Activated CD4-positive, alpha-beta T cell treated with anti-CD3 and anti-CD28 coated beads, Interleukin-10, Interleukin-2, amounts not matched to agents 100 ng/mL and 50 ng/mL, durations not matched to agents 16 hours and 8 hours (primary cell): ENCODE data around the gene TBRG1.

Source experiments
- DNase-seq: peaks from one replicate; pipeline ENCODE4 v3.0.0-alpha.2; 2020

Gene TBRG1

DNA sequence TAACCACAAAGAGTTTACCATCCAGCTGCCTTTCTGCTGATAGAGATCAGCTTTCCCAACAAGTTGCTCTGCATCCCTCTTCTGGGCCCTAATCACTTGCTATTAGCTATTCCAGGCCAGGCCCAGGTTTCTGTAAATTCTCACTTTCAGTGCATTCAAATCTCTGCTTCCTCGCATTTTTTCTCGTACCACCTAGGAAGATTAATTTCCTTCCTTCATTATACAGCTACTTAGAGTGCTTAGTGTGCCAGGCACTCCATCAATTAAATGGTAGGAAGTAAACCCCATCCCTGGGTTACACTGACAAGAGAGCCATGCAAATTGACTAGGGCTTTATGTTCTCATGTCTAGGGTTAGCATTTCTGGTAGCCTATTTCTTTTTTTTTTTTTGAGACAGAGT is 41.2 kb downstream of the TBRG1 start:
- no peak for DNase-seq

DNA sequence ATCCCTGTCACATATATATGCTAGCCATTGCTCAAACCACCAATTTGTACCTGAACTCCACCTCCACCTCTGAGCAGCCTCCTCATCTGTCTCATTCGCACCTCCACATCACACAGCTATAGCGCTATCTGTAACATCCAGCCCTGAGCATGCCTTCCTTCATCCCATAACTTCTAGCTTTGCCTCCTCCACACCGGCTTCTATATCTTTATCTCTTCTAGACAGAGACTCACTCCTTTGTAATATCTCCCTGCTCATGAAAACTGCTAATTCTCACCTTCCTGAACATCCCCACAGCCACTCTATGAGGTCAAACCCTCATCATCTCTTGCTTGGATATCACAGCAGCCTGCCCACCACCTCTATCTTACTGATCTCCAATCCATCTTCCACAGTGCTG is 44.9 kb downstream of the TBRG1 start:
- no peak for DNase-seq

DNA sequence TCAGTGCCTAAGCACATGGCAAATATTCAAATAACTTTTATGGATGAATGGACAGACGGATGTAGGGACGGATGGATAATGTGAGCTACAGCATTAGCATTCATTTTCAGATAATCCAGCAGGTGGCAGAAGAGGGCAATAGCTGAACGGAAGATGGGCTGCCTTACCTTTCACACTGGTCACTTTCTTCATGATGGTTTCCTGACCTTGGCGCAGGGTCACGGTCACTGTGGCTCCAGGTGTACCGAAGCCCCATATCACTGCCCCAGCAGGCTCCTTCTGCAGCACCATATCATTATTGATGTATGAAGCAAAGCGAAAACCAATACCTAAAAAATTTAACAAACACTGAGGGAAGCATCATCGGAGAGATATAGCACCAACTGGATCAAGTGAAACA is 46.5 kb downstream of the TBRG1 start:
- DNase-seq, result peak; percentile 63

DNA sequence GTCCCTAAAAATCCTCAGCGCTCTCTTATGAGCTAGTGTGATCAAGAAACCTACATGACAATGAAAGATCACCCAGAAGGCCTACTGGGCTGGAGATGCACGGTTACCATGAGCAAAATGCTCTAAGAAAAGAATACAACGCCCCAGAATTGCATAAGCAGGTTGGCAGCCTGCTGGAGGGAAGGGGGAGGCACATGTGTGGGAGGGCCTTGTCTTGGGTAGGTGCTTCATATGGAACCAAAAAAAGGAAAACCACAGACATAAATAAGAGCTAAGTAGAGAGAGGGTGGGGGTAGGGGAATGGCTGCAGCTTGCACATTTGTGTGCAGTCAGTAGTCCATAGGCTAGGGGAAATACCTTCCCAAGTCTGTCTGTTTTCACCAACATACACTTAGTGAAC is 48.1 kb downstream of the TBRG1 start:
- DNase-seq, result peak; percentile 32

DNA sequence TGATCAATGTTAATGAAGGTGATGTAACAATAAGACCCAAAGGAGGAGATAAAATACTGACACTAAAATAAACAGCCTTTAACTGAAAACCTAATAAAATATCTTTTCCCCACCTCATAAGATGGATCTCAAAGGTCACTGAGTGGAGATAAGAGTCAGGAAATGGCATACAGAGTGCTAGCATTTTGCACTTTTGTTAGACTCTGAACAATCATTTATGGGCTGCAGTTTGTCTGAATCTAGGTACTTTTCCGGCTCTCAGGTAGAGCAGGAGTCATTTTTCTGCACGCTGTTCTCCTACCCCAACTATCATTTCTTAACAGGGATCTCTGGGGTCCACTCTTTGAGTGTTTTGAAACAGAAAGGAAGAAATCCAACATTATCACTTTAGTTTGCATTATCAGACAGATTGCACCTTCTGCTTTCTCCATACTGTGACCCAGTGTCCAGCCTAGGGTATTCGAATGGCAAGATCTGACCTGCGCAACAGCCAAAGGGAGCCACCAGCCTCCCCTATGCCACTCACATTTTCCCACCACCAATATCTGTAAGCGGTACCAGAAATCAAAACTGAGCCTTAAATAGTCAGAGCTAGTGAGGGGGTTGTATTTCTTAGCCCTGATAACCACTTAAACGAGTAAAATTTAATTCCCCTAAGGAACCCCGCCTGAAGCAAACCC is 50.0 kb downstream of the TBRG1 start:
- no peak for DNase-seq

DNA sequence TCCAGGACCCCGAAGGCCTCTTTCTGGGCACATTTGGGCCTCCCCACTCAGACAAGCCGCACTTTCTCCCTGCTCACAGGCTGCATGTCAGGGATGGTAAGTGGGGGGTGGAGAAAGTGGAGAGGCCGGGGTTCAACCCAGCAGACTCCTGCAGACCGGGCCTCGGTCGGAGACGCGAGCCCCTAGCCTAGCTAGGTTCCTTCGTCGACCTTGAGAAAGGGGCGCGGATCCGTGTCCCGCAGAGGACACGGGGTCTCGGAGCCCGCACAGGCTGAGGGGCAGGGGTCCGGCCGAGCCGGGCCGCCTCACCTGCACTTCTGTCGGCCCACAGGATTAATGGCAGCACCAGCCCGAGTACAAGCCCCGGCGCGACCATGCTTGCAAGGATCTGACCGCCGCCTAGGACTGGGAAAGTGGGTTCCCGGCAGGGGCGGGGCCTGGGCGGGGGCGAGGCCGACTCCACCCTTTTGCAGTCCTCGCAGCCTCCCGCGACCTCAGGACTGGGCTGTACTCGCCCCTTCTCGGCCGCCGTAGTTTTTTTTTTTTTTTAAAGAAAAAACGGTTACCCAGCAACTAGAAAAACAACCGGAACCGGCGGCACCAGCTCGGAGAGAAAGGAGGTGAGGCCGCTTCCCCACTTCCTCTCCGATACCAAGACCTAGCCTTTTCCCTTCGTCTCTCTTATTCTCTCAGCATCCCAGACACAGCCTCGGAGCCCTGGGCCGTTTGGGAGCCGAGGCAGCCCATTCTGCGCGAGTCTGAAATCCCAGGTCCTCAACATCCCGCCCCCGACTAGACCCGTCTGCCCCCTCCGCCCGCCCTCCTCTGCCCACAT is 50.9 kb downstream of the TBRG1 start, which contains the start of the genes SIAE and SPA17:
Gene SIAE, minus strand, starts transcription at position 407 of the 835 bp plus-strand sequence. Its CDS starts 31 bp downstream, at position 376.
Gene SPA17, plus strand, starts transcription at position 572 of the 835 bp plus-strand sequence. CDS start 1,361 bp downstream, outside the sequence.
- peak; percentile 94 for DNase-seq

DNA sequence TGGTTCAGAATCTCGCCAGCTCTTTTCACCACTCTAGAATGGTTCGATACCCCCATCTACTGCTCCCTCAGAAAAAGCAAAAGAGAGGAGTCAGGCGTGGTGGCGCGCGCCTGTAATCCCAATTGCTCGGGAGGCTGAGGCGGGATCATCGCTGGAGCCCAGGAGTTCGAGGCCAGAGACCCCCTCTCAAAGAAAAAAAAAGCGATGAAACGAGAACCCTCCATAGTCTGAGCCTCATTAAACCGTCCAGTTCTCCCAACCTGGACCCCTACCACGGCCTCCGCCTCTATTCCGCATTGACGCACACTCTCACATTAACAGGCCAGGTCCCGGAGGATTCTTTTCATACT is 51.5 kb downstream of the TBRG1 start:
- DNase-seq, result no peak

DNA sequence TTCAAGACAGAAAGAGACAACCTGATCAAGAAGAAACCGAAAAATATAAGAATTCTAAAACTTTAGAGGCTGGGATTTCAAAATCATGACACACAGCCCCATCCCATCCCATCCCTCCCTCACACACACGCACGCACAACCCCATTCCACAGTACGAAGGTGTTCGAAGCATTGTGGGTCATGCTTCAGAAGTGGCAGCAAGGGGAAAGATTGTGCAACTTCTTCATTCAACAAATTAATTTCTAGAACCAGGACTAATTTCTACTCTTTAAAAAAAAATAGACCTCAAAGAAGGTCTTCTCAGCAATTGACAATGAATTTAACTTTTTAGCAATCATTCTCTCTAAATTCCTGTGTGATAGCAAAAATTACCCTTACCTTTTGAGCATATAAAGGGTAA is 51.9 kb downstream of the TBRG1 start:
- DNase-seq, result no peak

DNA sequence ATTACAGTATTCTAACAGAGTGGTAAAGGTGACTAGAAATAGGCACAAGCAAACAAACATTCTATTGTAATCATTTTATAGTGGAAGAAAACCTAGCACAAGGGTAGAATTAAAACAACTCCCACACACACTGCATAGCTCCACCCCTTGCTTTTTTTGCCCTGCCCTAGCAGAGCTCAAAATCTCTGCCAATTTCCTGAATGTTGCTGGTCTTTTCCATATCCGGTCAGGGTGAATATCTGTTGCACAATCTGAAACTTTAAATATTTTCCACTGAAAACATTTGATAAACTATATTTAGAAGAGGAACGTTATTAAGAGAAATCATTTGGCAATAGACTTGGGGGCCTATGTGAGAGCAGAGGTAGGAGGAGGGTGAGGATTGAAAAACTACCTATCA is 53.7 kb downstream of the TBRG1 start:
- no peak for DNase-seq

DNA sequence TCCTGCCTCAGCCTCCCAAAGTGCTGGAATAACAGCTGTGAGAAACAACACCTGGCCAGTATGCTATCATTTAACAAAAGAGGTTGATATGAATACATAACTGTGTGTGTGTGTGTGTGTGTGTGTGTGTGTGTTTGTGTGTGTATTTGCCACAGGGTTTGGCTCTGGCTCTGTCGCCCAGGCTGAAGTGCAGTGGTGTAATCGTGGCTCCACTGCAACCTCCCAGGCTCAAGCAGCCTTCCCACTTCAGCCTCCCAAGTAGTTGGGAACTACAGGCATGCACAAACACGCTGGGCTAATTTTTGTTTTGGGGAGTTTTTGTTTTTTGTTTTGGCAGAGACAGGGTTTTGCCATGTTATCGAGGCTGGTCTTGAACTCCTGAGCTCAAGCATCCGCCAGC is 55.8 kb downstream of the TBRG1 start:
- no peak for DNase-seq

DNA sequence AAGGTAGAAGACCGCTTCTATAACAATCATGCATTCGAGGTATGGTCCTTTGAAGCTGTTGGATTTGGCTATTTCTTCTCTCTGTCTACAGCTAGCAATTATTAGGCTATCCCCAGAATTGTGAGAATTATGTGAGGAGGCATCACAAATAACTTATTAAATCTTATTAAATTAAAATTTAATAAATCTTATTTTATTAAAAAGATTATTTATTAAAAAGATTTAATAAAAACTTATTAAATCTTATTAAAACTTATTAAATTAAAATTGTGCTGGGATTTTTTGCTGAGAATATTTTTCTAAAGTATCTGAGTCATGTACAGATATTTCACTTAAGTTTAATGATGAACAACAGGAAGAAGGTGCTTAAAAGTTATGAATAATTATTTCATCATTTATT is 58.8 kb downstream of the TBRG1 start:
- DNase-seq, result no peak

DNA sequence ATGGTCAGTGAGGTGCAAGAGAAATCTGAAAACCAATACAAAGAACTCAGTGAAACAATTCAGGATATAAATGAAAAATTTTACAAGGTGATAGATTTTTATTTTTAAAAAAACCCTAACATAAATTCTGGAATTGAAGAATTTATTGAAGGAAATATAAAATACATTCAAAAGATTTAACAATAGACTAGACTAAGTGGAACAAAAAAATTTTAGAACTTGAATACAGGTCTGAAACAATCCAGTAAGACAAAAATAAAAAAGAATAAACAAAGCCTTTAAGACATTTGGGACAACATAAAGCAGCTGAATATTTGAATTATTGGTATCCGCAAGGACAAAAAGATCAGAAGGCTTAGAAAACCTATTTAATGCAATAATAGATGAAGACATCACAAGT is 59.8 kb downstream of the TBRG1 start:
- DNase-seq, result no peak
